RWPE1 (cell line): ENCODE data around the gene MBLAC1.

Experiments used
- CTCF ChIA-PET: fragments of 350-600 bp; sonication (Branson Sonifier 250); formaldehyde crosslinking; extraction: SDS; loops from one replicate; lab custom pipeline; 2021; lab: Yijun Ruan, JAX
- POLR2A ChIA-PET: fragments of 400-600 bp; formaldehyde crosslinking; extraction: SDS; loops from one replicate; lab custom pipeline; 2020; ENCODE audit warnings: antibody characterized with exemption; ENCODE audit not compliant: low non-redundant PET; lab: Yijun Ruan, JAX
- DNase-seq: peaks from one replicate; pipeline ENCODE4 v3.0.0; 2012; ENCODE audit warnings: low spot score
- H3K27ac ChIP-seq: fragments of 450-650 bp; 2 replicates; pipeline ENCODE4 v1.5.1; 2017
- TF ChIP-seq, protein P1 (sequence below): fragments of 450-650 bp; conservative IDR thresholded peaks from 2 replicates; pipeline ENCODE4 v1.5.1; 2017; ENCODE audit warnings: low read depth, mild to moderate bottlenecking

Gene MBLAC1

DNA sequence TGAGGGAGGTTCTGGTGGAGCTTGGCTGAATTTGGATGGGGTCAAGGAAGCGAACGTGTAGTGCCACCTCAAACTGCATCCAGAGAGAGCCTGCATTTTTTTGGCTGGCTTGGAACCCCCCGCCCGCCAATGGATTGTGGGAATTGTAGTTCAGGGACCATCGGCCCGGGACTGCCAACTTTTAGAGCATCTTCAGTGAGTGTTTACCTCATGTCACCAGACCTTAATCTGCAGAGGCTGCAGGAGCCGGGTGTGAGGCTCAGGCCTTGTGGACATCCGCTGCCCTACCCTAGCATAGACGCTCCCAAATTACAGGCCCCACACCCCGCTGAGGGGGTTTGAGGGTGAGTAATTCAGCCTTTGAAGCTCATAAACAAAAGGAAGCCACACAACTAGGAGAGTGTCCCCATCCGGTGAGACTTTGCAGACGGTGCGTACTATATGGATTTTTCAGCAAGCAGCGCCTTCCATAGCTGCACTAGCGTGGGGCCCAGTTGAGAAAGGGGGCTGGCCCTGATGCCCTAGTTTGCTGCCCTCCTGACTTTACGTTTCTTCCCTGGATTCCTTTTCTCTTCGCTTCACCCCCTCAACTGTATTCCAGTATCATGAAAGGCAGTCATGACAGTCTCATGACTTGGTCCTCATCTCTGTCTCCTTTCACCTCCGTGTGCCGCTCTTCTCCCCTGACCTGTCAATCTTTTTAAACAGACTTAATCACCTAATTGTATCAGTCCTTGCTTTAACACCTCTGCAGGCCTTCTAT lies 6.6 kb upstream of the MBLAC1 start:
- CTCF ChIA-PET, result no interaction called here

DNA sequence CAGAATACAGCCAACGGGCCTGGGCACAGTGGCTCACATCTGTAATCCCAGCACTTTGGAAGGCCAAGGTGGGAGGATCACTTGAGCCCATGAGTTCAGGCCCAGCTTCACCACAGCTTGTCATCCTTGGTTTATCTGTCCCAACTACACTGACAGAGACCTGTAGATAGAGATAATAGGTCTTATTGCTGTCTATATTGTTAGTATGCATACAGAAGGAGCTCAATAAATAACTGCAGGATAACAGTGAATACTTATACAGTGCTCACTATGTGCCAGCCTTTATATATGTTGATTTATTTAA lies 6.1 kb upstream of the MBLAC1 start:
- DNase-seq, result no peak
- TF ChIP-seq, protein P1, sequence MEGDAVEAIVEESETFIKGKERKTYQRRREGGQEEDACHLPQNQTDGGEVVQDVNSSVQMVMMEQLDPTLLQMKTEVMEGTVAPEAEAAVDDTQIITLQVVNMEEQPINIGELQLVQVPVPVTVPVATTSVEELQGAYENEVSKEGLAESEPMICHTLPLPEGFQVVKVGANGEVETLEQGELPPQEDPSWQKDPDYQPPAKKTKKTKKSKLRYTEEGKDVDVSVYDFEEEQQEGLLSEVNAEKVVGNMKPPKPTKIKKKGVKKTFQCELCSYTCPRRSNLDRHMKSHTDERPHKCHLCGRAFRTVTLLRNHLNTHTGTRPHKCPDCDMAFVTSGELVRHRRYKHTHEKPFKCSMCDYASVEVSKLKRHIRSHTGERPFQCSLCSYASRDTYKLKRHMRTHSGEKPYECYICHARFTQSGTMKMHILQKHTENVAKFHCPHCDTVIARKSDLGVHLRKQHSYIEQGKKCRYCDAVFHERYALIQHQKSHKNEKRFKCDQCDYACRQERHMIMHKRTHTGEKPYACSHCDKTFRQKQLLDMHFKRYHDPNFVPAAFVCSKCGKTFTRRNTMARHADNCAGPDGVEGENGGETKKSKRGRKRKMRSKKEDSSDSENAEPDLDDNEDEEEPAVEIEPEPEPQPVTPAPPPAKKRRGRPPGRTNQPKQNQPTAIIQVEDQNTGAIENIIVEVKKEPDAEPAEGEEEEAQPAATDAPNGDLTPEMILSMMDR, result no peak
- ChIA-PET POLR2A (no interaction called here), CTCF (no interaction called here)
- peak overlapping the region; percentile 88 for H3K27ac ChIP-seq

More for the DNA sequence above, 6.6 kb upstream of the MBLAC1 start:
- H3K27ac ChIP-seq, result peak overlapping the region; percentile 88
- DNase-seq, result peak; percentile 68
- POLR2A ChIA-PET, result interaction anchor here (0.9 kb wide), 1 partner anchor 19 kb away, joined by 3 read pairs; the partner anchor contains the start of genes AP4M1 and MCM7
- TF ChIP-seq, protein P1, result no peak

DNA sequence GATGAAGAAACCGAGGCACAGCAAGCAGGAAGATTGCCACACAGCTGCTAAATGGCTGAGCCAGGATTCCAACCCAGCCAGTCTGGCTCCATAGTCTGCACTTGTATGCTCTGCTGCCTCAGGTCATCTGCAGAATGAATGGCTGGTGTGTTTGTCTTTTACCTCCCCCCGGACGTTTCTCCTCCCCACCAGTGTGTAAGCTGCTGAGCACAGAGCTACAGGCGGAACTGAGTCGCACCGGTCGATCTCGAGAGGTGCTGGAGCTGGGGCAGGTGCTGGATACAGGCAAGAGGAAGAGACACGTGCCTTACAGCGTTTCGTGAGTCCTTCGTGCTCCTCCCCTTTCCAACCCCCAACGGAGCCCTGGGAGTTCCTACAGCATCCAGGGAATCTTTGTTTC lies 4.7 kb upstream of the MBLAC1 start:
- TF ChIP-seq, protein P1, result no peak
- ChIA-PET POLR2A (no interaction called here), CTCF (interaction anchor here (0.6 kb wide), 1 partner anchor 193 kb away, joined by 3 read pairs; no protein-coding TSS in a partner anchor)
- H3K27ac ChIP-seq, result peak overlapping the region; percentile 39
- no peak for DNase-seq

DNA sequence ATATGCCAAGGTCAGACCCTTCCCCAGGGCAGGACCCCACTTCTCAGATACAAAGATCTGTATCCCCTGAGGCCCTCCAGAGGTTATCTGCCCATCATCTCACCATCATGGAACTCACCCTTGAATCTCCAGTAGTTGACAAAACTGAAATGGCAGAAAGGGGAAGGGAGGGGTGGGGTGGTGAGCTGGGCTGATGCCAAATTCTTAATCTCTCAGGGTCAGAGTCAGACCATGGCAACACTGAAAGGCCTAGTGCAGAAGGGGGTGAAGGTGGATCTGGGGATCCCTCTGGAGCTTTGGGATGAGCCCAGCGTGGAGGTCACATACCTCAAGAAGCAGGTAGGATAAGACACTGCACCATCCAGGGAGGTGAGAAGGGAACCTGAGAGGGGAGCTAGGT lies 4.2 kb upstream of the MBLAC1 start:
- TF ChIP-seq, protein P1, result no peak
- ChIA-PET POLR2A (no interaction called here), CTCF (interaction anchor here (0.6 kb wide), 1 partner anchor 194 kb away, joined by 3 read pairs; no protein-coding TSS in a partner anchor)
- DNase-seq, result no peak
- H3K27ac ChIP-seq, result peak overlapping the region; percentile 39

DNA sequence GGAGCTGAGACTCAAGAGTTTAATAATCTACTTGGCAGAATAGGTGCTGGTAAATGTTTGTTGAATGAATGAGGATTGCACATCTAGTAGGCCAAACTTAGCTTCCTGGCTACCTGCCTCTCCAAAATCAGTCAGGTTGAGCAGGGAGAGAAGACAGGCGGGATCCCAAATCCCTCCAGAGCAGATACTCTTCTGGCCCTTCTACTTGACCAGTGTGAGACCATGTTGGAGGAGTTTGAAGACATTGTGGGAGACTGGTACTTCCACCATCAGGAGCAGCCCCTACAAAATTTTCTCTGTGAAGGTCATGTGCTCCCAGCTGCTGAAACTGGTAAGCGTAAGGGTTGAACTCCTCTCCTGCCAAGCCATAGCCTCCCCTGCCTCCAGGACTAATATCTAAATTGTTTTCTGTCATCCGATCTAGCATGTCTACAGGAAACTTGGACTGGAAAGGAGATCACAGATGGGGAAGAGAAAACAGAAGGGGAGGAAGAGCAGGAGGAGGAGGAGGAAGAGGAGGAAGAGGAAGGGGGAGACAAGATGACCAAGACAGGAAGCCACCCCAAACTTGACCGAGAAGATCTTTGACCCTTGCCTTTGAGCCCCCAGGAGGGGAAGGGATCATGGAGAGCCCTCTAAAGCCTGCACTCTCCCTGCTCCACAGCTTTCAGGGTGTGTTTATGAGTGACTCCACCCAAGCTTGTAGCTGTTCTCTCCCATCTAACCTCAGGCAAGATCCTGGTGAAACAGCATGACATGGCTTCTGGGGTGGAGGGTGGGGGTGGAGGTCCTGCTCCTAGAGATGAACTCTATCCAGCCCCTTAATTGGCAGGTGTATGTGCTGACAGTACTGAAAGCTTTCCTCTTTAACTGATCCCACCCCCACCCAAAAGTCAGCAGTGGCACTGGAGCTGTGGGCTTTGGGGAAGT lies 2.2 kb upstream of the MBLAC1 start:
- ChIA-PET POLR2A (interaction anchor here (0.6 to 1.1 kb wide), 5 partner anchors 10 to 310 kb away, joined by 3 to 10 read pairs (median 5); partner anchors contain the start of gene LAMTOR4), CTCF (no interaction called here)
- TF ChIP-seq, protein P1, result no peak
- DNase-seq, result no peak
- peak overlapping the region; percentile 99 for H3K27ac ChIP-seq
